COLO668 (cell line): ENCODE data around the gene ANKAR.
A peak's percentile ranks its signal among the peaks of the same experiment; 100 is the strongest.
"Not testable (repeated sequence)": the region's sequence is repeated elsewhere in the genome, so short reads cannot be mapped to it uniquely, and the experiment has no call there.

Experiments
- DNase-seq: peaks from one replicate; lab custom pipeline; 2025; ENCODE audit not compliant: unreplicated experiment; lab: John Stamatoyannopoulos, UW

ANKAR gene

GRCh38 chr2:189674374-189675112 lies at the start of gene ANKAR:
TSS of gene ANKAR (plus strand) at chr2:189674670. CDS start at chr2:189676491, 1,821 bp downstream.
- peak; percentile 91 for DNase-seq

GRCh38 chr2:189625636-189626035 lies 48.8 kb upstream of the ANKAR start:
- DNase-seq = no peak

GRCh38 chr2:189627789-189628188 lies 46.7 kb upstream of the ANKAR start:
- no peak for DNase-seq

- no peak for DNase-seq
These were observed 45.5 kb upstream of the ANKAR start for GRCh38 chr2:189628817-189629530.

GRCh38 chr2:189629531-189630453 lies 44.7 kb upstream of the ANKAR start:
- DNase-seq = no peak

GRCh38 chr2:189631849-189632248 lies 42.6 kb upstream of the ANKAR start:
- no peak for DNase-seq

GRCh38 chr2:189633392-189633811 lies 41.1 kb upstream of the ANKAR start:
- DNase-seq = no peak

GRCh38 chr2:189635353-189635752 lies 39.1 kb upstream of the ANKAR start:
- no peak for DNase-seq

GRCh38 chr2:189638301-189639006 lies 36.0 kb upstream of the ANKAR start:
- no peak for DNase-seq

- no peak for DNase-seq
These were observed 35.4 kb upstream of the ANKAR start for GRCh38 chr2:189639007-189639609.

- DNase-seq = no peak
These were observed 33.5 kb upstream of the ANKAR start for GRCh38 chr2:189641002-189641401.

- DNase-seq = no peak
These were observed 32.9 kb upstream of the ANKAR start for GRCh38 chr2:189641590-189641989.

- DNase-seq = no peak
These were observed 27.9 kb upstream of the ANKAR start for GRCh38 chr2:189646521-189646920.

- no peak for DNase-seq
These were observed 25.5 kb upstream of the ANKAR start for GRCh38 chr2:189648846-189649509.

GRCh38 chr2:189651284-189651683 lies 23.2 kb upstream of the ANKAR start:
- DNase-seq = no peak

GRCh38 chr2:189653464-189653863 lies 21.0 kb upstream of the ANKAR start:
- not testable (repeated sequence) for DNase-seq

- no peak for DNase-seq
These were observed 19.8 kb upstream of the ANKAR start for GRCh38 chr2:189654641-189655040.

GRCh38 chr2:189657867-189658266 lies 16.6 kb upstream of the ANKAR start:
- no peak for DNase-seq

GRCh38 chr2:189658306-189659212 lies 15.9 kb upstream of the ANKAR start:
- DNase-seq = no peak
